GM19468 (cell line): ENCODE data around the gene MYH14.
"Not testable (repeated sequence)": the region's sequence is repeated elsewhere in the genome, so short reads cannot be mapped to it uniquely, and the experiment has no call there.

ENCODE experiments used
- ATAC-seq: cut with Tn5 transposase; IDR thresholded peaks from one replicate; pipeline ENCODE4 v1.9.1; 2021; ENCODE audit warnings: mild to moderate bottlenecking, moderate library complexity, moderate number of reproducible peaks; ENCODE audit not compliant: unreplicated experiment; ENCODE audit errors: extremely low read depth

The MYH14 gene

DNA sequence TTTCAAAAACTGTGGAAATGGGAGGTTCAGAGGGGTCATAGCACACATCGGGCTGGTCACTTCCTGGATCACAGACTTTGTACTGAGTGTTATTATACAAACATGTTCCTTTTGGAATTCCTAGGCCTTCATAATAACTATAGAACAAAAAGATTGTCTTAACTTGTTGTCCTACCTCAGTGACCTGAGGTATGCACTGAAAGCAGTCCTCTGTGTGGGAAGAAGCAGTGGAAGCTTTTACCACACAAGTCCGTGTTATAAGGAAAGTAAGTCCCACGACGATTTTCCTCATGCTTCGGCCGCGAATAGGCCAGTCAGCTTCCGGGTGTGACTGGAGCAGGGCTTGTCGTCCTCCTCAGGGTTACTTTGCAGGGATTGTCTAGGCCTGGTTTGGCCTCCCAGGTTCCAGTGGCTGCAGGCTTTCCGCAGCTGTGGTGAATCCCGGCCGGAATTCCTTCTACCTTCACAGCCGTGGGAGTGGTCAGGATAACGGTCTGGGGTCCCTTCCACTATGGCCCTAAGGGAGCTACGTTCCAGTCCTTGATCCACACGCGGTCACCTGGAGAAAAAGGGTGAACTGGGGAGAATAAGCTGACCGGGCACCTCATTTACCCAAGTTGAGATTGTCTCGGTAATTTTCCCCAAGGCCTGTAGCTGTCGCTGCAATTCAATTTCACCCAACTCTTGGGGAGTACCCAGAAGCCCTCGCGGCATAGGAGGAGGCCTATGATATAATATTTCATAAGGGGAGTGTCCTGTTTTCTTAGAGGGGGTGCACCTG, 146.0 kb downstream of the MYH14 start:
- ATAC-seq = no peak

DNA sequence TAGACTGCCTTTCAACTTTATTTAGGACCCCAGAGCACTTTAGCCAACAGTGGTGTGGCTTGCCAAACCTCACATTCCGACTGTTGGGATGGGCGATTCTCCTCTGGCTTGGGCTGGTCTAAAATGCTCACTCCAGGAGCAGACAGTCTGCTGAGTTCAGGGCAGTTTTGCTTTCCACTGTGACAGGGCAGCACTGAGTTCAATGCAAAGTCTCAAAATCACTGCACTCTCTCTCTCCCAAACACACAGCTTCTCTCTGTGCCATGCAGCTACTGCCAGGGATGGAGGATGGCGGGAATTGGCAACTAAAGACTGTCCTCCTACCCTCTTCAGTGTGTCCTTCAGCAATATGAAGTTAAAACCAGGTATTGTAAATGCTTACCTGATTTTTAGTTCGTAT, 148.8 kb downstream of the MYH14 start:
- no peak for ATAC-seq

DNA sequence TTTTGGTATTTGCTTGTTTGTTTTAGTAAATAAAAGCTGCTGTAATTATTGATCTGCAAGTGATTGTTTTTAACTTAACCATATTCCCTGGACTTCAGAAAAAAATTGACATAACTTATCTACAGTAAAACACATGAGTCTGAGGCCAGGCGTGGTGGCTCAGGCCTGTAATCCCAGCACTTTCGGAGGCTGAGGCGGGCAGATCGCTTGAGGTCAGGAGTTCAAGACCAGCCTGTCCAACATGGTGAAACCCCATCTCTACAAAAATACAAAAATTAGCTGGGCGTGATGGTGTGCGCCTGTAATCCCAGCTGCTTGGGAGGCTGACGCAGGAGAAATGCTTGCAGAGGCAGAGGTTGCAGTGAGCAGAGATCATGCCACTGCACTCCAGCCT, 150.1 kb downstream of the MYH14 start:
- ATAC-seq = not testable (repeated sequence)

DNA sequence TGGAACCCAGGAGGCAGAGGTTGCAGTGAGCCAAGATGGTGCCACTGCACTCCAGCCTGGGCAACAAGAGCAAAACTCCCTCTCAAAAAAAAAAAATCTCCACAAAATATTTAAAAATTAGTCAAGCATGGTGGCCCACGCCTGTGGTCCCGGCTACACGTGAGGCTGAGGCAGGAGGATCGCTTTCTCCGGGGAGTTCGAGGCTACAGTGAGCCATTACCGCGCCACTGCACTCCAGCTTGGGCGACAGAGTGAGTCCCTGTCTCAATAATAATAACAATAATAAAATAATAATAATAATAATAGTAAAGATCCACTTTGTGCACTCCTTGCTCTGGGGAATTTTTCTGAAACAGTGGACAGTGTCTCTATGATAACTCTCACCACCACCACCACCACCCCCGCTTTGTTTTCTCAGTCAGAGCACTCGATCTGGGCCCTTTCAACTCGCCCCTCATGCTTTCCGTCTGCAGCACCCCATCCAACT, 153.3 kb downstream of the MYH14 start:
- no peak for ATAC-seq

DNA sequence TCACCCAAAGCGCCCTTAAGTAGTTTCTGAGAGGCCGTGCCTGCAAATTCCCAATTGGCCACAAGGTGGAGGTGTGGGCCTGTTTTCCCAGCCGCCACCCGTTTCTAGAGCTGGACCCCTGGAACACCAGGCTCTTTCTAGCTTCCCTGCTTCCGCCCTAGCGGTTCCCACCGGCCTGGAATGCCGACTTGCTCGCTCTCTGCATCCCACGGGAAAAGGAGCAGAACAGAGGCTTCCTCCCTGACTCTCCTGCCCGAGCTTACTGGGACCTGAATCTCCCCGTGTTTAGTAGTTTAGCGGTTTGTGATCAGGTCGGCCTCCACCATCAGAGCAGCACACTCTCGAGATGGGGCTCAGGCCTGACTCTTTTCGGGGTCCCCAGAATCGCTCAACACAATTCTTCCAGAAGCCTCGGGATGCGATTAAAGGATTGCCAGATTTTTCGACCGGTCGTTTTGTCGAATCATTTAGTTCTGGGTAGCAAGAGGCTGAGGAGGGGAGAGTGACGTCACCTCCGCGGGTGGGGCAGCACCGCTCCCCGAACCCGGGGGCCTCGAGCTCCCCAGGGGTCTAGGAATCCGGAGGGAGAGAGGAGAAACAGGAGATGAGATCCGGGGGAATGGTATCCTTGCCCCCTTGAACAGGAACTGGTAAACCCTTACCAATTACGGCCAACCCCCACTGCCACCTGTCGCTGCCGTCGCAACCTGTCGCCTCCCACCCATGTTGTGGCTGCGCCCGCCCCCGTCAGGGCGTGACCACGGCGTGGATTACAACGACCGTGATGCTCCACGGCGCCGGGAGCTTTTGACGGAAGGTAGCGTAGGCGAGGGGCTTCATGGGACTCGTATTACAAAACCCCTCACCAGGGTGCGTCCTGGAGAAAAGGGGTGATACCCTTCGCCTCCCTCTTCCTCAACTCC, 154.0 kb downstream of the MYH14 start:
- ATAC-seq = no peak

DNA sequence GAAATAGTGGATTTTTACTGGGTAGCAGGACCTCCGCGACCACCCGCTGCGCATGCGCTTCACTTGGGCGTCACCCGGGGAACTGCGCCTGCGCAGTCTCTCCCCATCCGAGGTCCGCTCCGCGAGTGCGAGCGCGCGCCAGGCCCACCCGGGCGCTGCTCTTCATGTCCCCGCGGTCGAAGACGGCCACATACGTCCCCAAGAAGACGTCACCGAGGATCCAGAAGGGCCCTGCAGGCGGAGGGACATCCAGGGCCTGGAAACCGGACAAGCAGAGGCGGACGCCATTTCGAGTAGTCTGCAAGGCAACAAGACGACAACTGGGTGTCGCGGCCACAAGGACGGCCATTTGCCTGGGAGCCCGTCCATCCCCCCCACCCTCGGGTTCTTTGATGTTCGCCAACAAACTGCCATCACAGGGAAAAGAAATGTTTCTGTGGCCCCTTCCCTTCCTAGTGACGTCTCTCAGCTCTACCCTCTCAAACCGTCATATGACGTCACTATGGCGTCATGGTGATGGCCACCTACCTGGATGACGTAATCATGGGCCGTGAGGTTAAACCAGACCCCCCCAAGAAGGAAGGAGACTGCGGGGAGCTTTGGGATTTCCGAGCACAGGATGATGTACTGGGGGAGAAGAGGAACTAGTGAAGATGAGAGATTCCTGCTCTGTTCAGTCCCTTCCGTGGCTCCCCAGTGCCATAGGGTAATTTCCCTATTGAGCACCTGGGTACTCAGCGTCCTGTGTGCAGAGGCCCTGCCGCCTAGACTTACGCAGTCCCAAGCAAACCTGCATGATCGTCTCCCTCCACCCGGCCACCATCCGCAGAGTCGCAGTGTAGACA, 155.3 kb downstream of the MYH14 start:
- ATAC-seq = no peak

DNA sequence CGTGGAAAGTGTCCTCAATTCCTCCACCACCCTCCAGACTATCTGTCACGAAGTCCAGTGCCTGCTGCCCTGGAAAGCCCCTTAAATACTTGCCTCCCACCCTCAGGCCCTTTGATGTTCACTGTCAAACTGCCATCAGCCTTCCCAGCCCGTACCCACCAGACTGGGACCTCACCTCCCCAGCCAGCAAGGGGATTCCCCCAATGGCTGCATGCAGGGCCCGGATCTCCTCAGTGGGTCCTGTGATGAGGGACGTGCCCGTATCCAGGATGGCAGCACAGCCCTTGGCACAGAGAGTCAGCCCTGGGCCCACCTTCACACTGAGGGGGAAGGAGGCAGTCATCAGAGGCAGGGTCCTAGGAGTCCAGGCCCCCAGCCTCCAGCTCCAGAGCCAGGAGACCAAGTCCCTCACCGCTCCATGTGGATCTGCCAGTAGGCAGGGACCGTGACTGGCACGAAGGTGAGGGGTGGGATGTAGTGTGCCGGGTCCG, 156.0 kb downstream of the MYH14 start:
- ATAC-seq = no peak
